Measurements from ENCODE around the gene ADH1B.
"Not testable (repeated sequence)": the region's sequence is repeated elsewhere in the genome, so short reads cannot be mapped to it uniquely, and the experiment has no call there.

Gene ADH1B

GRCh38 chr4:99324361-99324760 lies 3.2 kb upstream of the ADH1B start:
- DNase-seq (ENCODE audit: low read depth in 2 of 2) = no peak

- DNase-seq (ENCODE audit: low read depth in 2 of 2) = no peak
Measured at GRCh38 chr4:99323756-99324155, 2.6 kb upstream of the ADH1B start.

- not testable (repeated sequence) for DNase-seq (ENCODE audit: low read depth in 2 of 2)
Measured at GRCh38 chr4:99317811-99318210, 3.4 kb downstream of the ADH1B start.

GRCh38 chr4:99317354-99317753 lies 3.8 kb downstream of the ADH1B start:
- no peak for DNase-seq (ENCODE audit: low read depth in 2 of 2)

GRCh38 chr4:99315839-99316238 lies 5.4 kb downstream of the ADH1B start:
- DNase-seq (ENCODE audit: low read depth in 2 of 2) = no peak

- no peak for DNase-seq (ENCODE audit: low read depth in 2 of 2)
Measured at GRCh38 chr4:99314211-99314610, 7.0 kb downstream of the ADH1B start.

- no peak for DNase-seq (ENCODE audit: low read depth in 2 of 2)
Measured at GRCh38 chr4:99310389-99310788, 10.8 kb downstream of the ADH1B start.

- no peak for DNase-seq (ENCODE audit: low read depth in 2 of 2)
Measured at GRCh38 chr4:99305638-99306400, 15.4 kb downstream of the ADH1B start.

GRCh38 chr4:99301376-99302164 lies 19.6 kb downstream of the ADH1B start:
- DNase-seq (ENCODE audit: low read depth in 2 of 2) = no peak

- no peak for DNase-seq (ENCODE audit: low read depth in 2 of 2)
Measured at GRCh38 chr4:99300934-99301333, 20.3 kb downstream of the ADH1B start.

GRCh38 chr4:99293357-99293756 lies 27.8 kb downstream of the ADH1B start:
- DNase-seq (ENCODE audit: low read depth in 2 of 2) = no peak

- DNase-seq (ENCODE audit: low read depth in 2 of 2) = no peak
Measured at GRCh38 chr4:99290848-99291786, 30.1 kb downstream of the ADH1B start, which contains the start of gene ADH1A. Gene ADH1A (minus strand): TSS chr4:99290985. CDS start chr4:99290914, 71 bp downstream.

GRCh38 chr4:99285387-99285786 lies 35.8 kb downstream of the ADH1B start:
- DNase-seq (ENCODE audit: low read depth in 2 of 2) = no peak

- DNase-seq (ENCODE audit: low read depth in 2 of 2) = no peak
Measured at GRCh38 chr4:99282731-99283130, 38.5 kb downstream of the ADH1B start.

- no peak for DNase-seq (ENCODE audit: low read depth in 2 of 2)
Measured at GRCh38 chr4:99281261-99281660, 39.9 kb downstream of the ADH1B start.

- DNase-seq (ENCODE audit: low read depth in 2 of 2) = no peak
Measured at GRCh38 chr4:99276417-99276816, 44.8 kb downstream of the ADH1B start.

- no peak for DNase-seq (ENCODE audit: low read depth in 2 of 2)
Measured at GRCh38 chr4:99275885-99276284, 45.3 kb downstream of the ADH1B start.

GRCh38 chr4:99275050-99275449 lies 46.2 kb downstream of the ADH1B start:
- DNase-seq (ENCODE audit: low read depth in 2 of 2) = no peak

- no peak for DNase-seq (ENCODE audit: low read depth in 2 of 2)
Measured at GRCh38 chr4:99273704-99274103, 47.5 kb downstream of the ADH1B start.

GRCh38 chr4:99264927-99265326 lies 56.3 kb downstream of the ADH1B start:
- no peak for DNase-seq (ENCODE audit: low read depth in 2 of 2)

All from stimulated activated CD4-positive, alpha-beta T cell treated with anti-CD3 and anti-CD28 coated beads, Interleukin-15, amount 100 ng/mL, for 48 hours (primary cell).